GM12874 (cell line): ENCODE results near the gene SFTA2.

ENCODE experiments used
- CTCF ChIP-seq: IDR thresholded peaks from 2 replicates; pipeline ENCODE4 v1.5.1; 2011; ENCODE audit warnings: low read depth, mild to moderate bottlenecking, control low read depth, low read length, moderate library complexity; ENCODE audit not compliant: insufficient read depth

The SFTA2 gene

GRCh38 chr6:30940361-30940986 is 8.5 kb upstream of the SFTA2 start, which contains the start of gene MUCL3:
Gene MUCL3 (plus strand): TSS chr6:30940973. CDS start chr6:30941000, 27 bp downstream.
- no peak for TF ChIP-seq CTCF

- TF ChIP-seq CTCF, result no peak
Observed at GRCh38 chr6:30939473-30939872, 7.5 kb upstream of the SFTA2 start.

DNA sequence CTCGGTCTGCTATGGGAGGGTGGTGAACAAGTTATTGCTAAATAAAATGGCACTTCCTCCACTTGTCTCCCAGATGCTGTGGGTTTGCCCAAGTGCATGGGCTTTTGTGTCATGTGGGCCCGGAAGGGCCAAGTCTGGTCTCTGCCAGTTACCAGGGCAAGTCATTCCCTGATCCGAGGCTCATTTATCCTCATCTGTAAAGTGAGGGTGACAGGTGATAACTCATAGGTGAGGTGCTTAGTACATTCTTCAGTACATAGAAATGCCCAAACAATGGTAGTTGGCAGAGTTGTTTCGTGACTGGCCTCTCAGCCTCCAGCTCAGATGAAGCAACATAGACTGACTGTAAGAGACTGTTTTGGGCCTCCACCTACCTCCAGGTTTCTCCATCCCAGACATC is 6.8 kb upstream of the SFTA2 start:
- TF ChIP-seq CTCF, result no peak

DNA sequence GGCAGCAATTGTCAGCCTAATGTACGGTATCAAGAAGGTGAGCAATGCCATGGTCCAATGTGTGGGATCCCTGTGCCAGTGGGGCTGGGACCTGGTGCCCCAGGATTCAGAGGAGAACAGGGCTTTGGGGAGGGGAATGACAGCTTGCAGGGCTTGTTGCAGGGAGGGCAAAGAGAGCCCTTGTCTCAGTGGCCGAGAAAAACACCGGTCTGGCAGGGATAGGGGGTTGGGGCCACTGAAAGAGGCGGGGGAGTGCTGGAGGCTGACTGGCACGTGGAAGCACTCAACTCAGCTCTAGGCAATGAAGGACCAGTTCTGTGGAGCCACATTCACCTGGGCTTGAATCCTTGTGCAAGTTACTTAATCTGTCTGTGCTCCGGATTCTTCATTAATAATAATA is 5.3 kb upstream of the SFTA2 start:
- no peak for TF ChIP-seq CTCF

DNA sequence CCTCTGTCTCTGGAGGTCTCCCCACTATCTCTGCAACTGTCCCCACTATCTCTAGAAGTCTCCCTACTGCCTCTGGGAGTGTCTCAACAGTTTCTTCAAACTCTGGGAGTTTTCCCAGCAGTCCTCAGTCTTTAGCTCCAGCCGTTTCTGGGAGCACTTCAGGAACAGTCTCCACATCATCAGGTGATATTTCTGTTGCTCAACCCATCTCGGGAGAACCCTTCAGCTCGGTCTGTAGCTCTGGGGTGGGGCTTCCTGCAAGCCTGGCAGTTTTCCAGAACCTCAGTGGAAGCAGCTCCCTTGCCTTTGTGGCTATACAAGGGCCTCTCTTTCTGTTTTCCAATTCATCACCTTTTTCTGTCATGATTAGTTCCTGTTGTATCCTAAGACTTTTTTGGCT is 3.0 kb upstream of the SFTA2 start:
- TF ChIP-seq CTCF, result no peak

GRCh38 chr6:30932665-30933365 is 845 bp upstream of the SFTA2 start:
- TF ChIP-seq CTCF, result no peak

- TF ChIP-seq CTCF, result no peak
Observed at GRCh38 chr6:30931272-30931671, 698 bp downstream of the SFTA2 start.
